IMR-90 (cell line): ENCODE data around the gene LRRC7. TPM values are rescaled to one million over a fixed set of nuclear protein-coding genes. Genes with fewer than 3 reads are reported as not detected.

Source experiments
- ATAC-seq: fragments of 200-7000 bp; cut with Tn5 transposase; 2 replicates; pipeline ENCODE4 v1.9.1; 2020; ENCODE audit warnings: low read depth, mild to moderate bottlenecking, moderate library complexity
- BruUV-seq: library from RNA; stranded (reverse); fragments of 400-500 nt; replicated peaks from 2 replicates; lab custom pipeline; 2021; lab: Mats Ljungman, UMichigan
- CTCF ChIA-PET: fragments of 300-600 bp; formaldehyde crosslinking; extraction: SDS; loops from one replicate; lab custom pipeline; 2021; ENCODE audit warnings: antibody characterized with exemption; lab: Yijun Ruan, JAX
- POLR2A ChIA-PET: fragments of 300-600 bp; sonication (Branson Sonifier 250); formaldehyde crosslinking; loops from one replicate; lab custom pipeline; 2022; ENCODE audit warnings: antibody characterized with exemption; ENCODE audit not compliant: unreplicated experiment; lab: Charles Lee
- DNase-seq: peaks from one replicate; pipeline ENCODE4 v3.0.0; 2013
- H2AFZ ChIP-seq: replicated peaks from 2 replicates; pipeline ENCODE3; 2013; ENCODE audit warnings: low read length, mild to moderate bottlenecking; ENCODE audit not compliant: poor library complexity
- H2AK5ac ChIP-seq: 2 replicates; pipeline ENCODE4 v1.6.1; 2013; ENCODE audit warnings: low read depth, low read length, inconsistent platforms
- H2AK9ac ChIP-seq: replicated peaks from 2 replicates; pipeline ENCODE3; 2013; ENCODE audit warnings: mild to moderate bottlenecking, low read depth, low read length, moderate library complexity; ENCODE audit not compliant: poor library complexity
- H2BK120ac ChIP-seq: 2 replicates; pipeline ENCODE4 v1.6.1; 2013; ENCODE audit warnings: low read depth, low read length, inconsistent platforms
- H2BK15ac ChIP-seq: 3 replicates; pipeline ENCODE4 v1.6.1; 2013; ENCODE audit warnings: low read depth, low read length, inconsistent platforms
- H2BK20ac ChIP-seq: 2 replicates; pipeline ENCODE4 v1.6.1; 2013; ENCODE audit warnings: low read depth, mild to moderate bottlenecking, inconsistent platforms, low read length, moderate library complexity
- H2BK5ac ChIP-seq: 2 replicates; pipeline ENCODE4 v1.6.1; 2013; ENCODE audit warnings: mild to moderate bottlenecking, low read depth, low read length, inconsistent platforms; ENCODE audit not compliant: poor library complexity, severe bottlenecking
- H3K14ac ChIP-seq: replicated peaks from 2 replicates; pipeline ENCODE4 v1.6.1; 2013; ENCODE audit warnings: low read depth, low read length, inconsistent platforms
- H3K18ac ChIP-seq: 2 replicates; pipeline ENCODE4 v1.6.1; 2013; ENCODE audit warnings: low read depth, low read length, control low read depth
- H3K23ac ChIP-seq: 2 replicates; pipeline ENCODE4 v1.6.1; 2013; ENCODE audit warnings: low read depth, low read length, inconsistent platforms
- H3K27ac ChIP-seq: 2 replicates; pipeline ENCODE4 v1.5.1; 2013; ENCODE audit warnings: mild to moderate bottlenecking, control low read depth, low read length; ENCODE audit not compliant: insufficient read depth
- H3K27me3 ChIP-seq: 2 replicates; pipeline ENCODE4 v1.6.1; 2013; ENCODE audit warnings: low read length; ENCODE audit not compliant: control insufficient read depth, insufficient read depth
- H3K36me3 ChIP-seq: 2 replicates; pipeline ENCODE4 v1.6.1; 2013; ENCODE audit warnings: low read length, mixed read lengths; ENCODE audit not compliant: control insufficient read depth, insufficient read depth
- H3K4ac ChIP-seq: 2 replicates; pipeline ENCODE4 v1.6.1; 2013; ENCODE audit warnings: low read depth, low read length, inconsistent platforms
- H3K4me1 ChIP-seq: 2 replicates; pipeline ENCODE4 v1.6.1; 2013; ENCODE audit warnings: low read length, mixed read lengths; ENCODE audit not compliant: control insufficient read depth, insufficient read depth
- H3K4me2 ChIP-seq: 2 replicates; pipeline ENCODE4 v1.6.1; 2013; ENCODE audit warnings: low read depth, mild to moderate bottlenecking, control low read depth, low read length, moderate library complexity
- H3K4me3 ChIP-seq: 2 replicates; pipeline ENCODE4 v1.5.1; 2013; ENCODE audit warnings: low read depth, mild to moderate bottlenecking, control low read depth, low read length, moderate library complexity; ENCODE audit not compliant: insufficient read depth
- H3K56ac ChIP-seq: 2 replicates; pipeline ENCODE4 v1.6.1; 2013; ENCODE audit warnings: low read length, inconsistent platforms; ENCODE audit not compliant: insufficient read depth; ENCODE audit errors: extremely low read depth
- H3K79me1 ChIP-seq, 2 experiments: 2 replicates each; pipeline ENCODE4 v1.6.1; 2013; ENCODE audit warnings: low read length in 2 of 2, inconsistent platforms in 1 of 2, low read depth in 1 of 2
- H3K9ac ChIP-seq: 2 replicates; pipeline ENCODE4 v1.6.1; 2013; ENCODE audit warnings: low read depth, low read length, control low read depth
- H3K9me1 ChIP-seq: 2 replicates; pipeline ENCODE4 v1.6.1; 2013; ENCODE audit warnings: low read length, inconsistent platforms; ENCODE audit not compliant: insufficient read depth
- H3K9me3 ChIP-seq: 2 replicates; pipeline ENCODE4 v1.6.1; 2013; ENCODE audit warnings: low read length; ENCODE audit not compliant: control insufficient read depth, insufficient read depth
- H4K20me1 ChIP-seq: 2 replicates; pipeline ENCODE4 v1.6.1; 2013; ENCODE audit warnings: low read length, inconsistent platforms; ENCODE audit not compliant: insufficient read depth
- H4K5ac ChIP-seq: 2 replicates; pipeline ENCODE4 v1.6.1; 2013; ENCODE audit warnings: mild to moderate bottlenecking, low read depth, low read length, control low read depth
- H4K8ac ChIP-seq, 2 experiments: 2 replicates each; pipeline ENCODE4 v1.6.1; 2013; ENCODE audit warnings: low read depth in 2 of 2, low read length in 2 of 2, control low read depth in 1 of 2, inconsistent platforms in 1 of 2
- H4K91ac ChIP-seq: 2 replicates; pipeline ENCODE4 v1.6.1; 2013; ENCODE audit warnings: low read depth, low read length, inconsistent platforms; ENCODE audit not compliant: insufficient read depth
- BHLHE40 ChIP-seq: fragments of 150-350 bp; IDR thresholded peaks from 2 replicates; pipeline ENCODE4 v1.6.1; 2016; ENCODE audit warnings: mild to moderate bottlenecking, low read depth, low read length
- CEBPB ChIP-seq: IDR thresholded peaks from 2 replicates; pipeline ENCODE4 v1.6.1; 2012; ENCODE audit warnings: low read depth, low read length, improper control_type of control experiment
- CHD1 ChIP-seq: IDR thresholded peaks from 2 replicates; pipeline ENCODE4 v1.6.1; 2012; ENCODE audit warnings: low read depth, low read length, improper control_type of control experiment
- FOS ChIP-seq: fragments of 150-350 bp; IDR thresholded peaks from 2 replicates; pipeline ENCODE4 v1.6.1; 2016; ENCODE audit warnings: low read depth, low read length
- MAFK ChIP-seq: IDR thresholded peaks from 2 replicates; pipeline ENCODE4 v1.6.1; 2012; ENCODE audit warnings: low read depth, low read length, improper control_type of control experiment
- MAZ ChIP-seq: IDR thresholded peaks from 2 replicates; pipeline ENCODE4 v1.6.1; 2012; ENCODE audit warnings: low read depth, mild to moderate bottlenecking, low read length, improper control_type of control experiment, moderate library complexity, borderline replicate concordance
- MXI1 ChIP-seq: IDR thresholded peaks from 2 replicates; pipeline ENCODE4 v1.6.1; 2012; ENCODE audit warnings: low read depth, mild to moderate bottlenecking, low read length, moderate library complexity, borderline replicate concordance
- NFE2L2 ChIP-seq: fragments of 150-350 bp; IDR thresholded peaks from 2 replicates; pipeline ENCODE4 v1.6.1; 2016; ENCODE audit warnings: low read depth, mild to moderate bottlenecking, low read length
- POLR2A ChIP-seq: IDR thresholded peaks from 2 replicates; pipeline ENCODE4 v1.6.1; 2012; ENCODE audit warnings: mild to moderate bottlenecking, low read depth, low read length
- RAD21 ChIP-seq: IDR thresholded peaks from 2 replicates; pipeline ENCODE4 v1.6.1; 2012; ENCODE audit warnings: low read length, improper control_type of control experiment
- RCOR1 ChIP-seq: IDR thresholded peaks from 2 replicates; pipeline ENCODE4 v1.6.1; 2012; ENCODE audit warnings: mild to moderate bottlenecking, low read length, improper control_type of control experiment; ENCODE audit not compliant: insufficient replicate concordance
- RFX5 ChIP-seq: IDR thresholded peaks from 2 replicates; pipeline ENCODE4 v1.8.0; 2012; ENCODE audit warnings: low read depth, mild to moderate bottlenecking, low read length, moderate library complexity
- SMC3 ChIP-seq: fragments of 150-350 bp; IDR thresholded peaks from 2 replicates; pipeline ENCODE4 v1.6.1; 2016; ENCODE audit warnings: low read depth, mild to moderate bottlenecking, antibody characterized with exemption, low read length, moderate library complexity
- WGBS, 2 experiments: methylation state at CpG; one replicate each; pipeline versions ENCODE4 v1.1.5 to v1.1.7; 2013; ENCODE audit warnings: missing lambda C conversion rate in 2 of 2; ENCODE audit not compliant: insufficient read length in 1 of 2; ENCODE audit errors: extremely low coverage in 2 of 2; 5-methylcytosine and 5-hydroxymethylcytosine counted together
- dilution Hi-C: fragments of 300-500 bp; cut with HindIII; formaldehyde crosslinking; loops from one replicate; pipeline ENCODE4 v1.14.3; 2018; ENCODE audit warnings: low sequenced_read_pairs; ENCODE audit not compliant: unreplicated experiment
- in situ Hi-C: fragments of 300-500 bp; cut with MboI; formaldehyde crosslinking; loops from 3 replicates; pipeline ENCODE4 v1.14.3; 2019; ENCODE audit warnings: low sequenced_read_pairs, inconsistent platforms, mixed read lengths
- intact Hi-C: fragments of 100-400 bp; cut with micrococcal nuclease; formaldehyde crosslinking; loops from 2 replicates; pipeline ENCODE4 v1.10.0; 2022
- polyA plus RNA-seq, 3 experiments: library from polyadenylated mRNA; depleted of rRNA; stranded (reverse); fragments of >200 nt; gene quantifications; 2 replicates each; pipeline ENCODE4 v1.2.3, GENCODE V29; 2012; ENCODE audit warnings: low replicate concordance in 1 of 3
- total RNA-seq: library from RNA; depleted of rRNA; stranded (reverse); fragments of >200 nt; gene quantifications from 2 replicates; pipeline ENCODE4 v1.2.3, GENCODE V29; 2012

Gene LRRC7
- total and polyA plus RNA-seq, 2 of the 4 experiments (the other 2 are of a cell fraction), result under 0.01 to 0.02 TPM

GRCh38 chr1:70038025-70038424, 470.3 kb downstream of the LRRC7 start:
- intact Hi-C loops (loop anchor here (10.0 kb wide), 1 partner anchor 187 kb away; the partner anchor contains the start of gene SRSF11), dilution Hi-C loops (no loop called here), in situ Hi-C loops (loop anchor here (25.0 kb wide), 1 partner anchor 99 kb away; no protein-coding TSS in a partner anchor)
- no peak overlapping the region for H2AK9ac ChIP-seq
- BruUV-seq, result no TSS peak
- no peak for ATAC-seq
- TF ChIP-seq MAZ, result no peak
- no peak for TF ChIP-seq POLR2A
- TF ChIP-seq NFE2L2, result no peak
- no peak for TF ChIP-seq RCOR1
- TF ChIP-seq CHD1, result no peak
- no peak for TF ChIP-seq BHLHE40
- TF ChIP-seq CEBPB, result no peak
- no peak for TF ChIP-seq RAD21
- TF ChIP-seq MAFK, result no peak
- TF ChIP-seq RFX5, result no peak
- TF ChIP-seq FOS, result no peak
- TF ChIP-seq MXI1, result no peak
- TF ChIP-seq SMC3, result no peak
- H3K14ac ChIP-seq, result no peak overlapping the region
- no peaks in the 10 kb centered on the region for H3K9me3 ChIP-seq
- no peak overlapping the region for H2AK5ac ChIP-seq
- DNase-seq, result no peak
- no peak overlapping the region for H3K56ac ChIP-seq
- H3K27me3 ChIP-seq, result no peaks in the 10 kb centered on the region
- CTCF ChIA-PET, result no interaction called here
- no peak overlapping the region for H2BK5ac ChIP-seq
- H3K4me3 ChIP-seq, result no peak overlapping the region
- H3K36me3 ChIP-seq, result no peaks in the 10 kb centered on the region
- no peaks in the 10 kb centered on the region for H3K79me1 ChIP-seq
- H2BK20ac ChIP-seq, result no peak overlapping the region
- H3K9ac ChIP-seq, result no peak overlapping the region
- no peaks in the 10 kb centered on the region for H3K4me1 ChIP-seq
- no peaks in the 10 kb centered on the region for H4K20me1 ChIP-seq
- H2BK120ac ChIP-seq, result no peak overlapping the region
- H4K5ac ChIP-seq, result no peak overlapping the region
- H4K91ac ChIP-seq, result no peak overlapping the region
- H3K27ac ChIP-seq, result no peak overlapping the region
- no peak overlapping the region; the same call in 1 of the 2 replicates for H3K4ac ChIP-seq
- no peak overlapping the region for H3K23ac ChIP-seq
- H4K8ac ChIP-seq, result no peak overlapping the region
- 94% methylated on average over 10 of the region's 10 CpGs; no CpG with 5 or more reads in 1 of the 2 experiments for WGBS, 2 experiments
- H2BK15ac ChIP-seq, result no peak overlapping the region
- no peak overlapping the region for H3K18ac ChIP-seq
- POLR2A ChIA-PET, result no interaction called here
- H2AFZ ChIP-seq, result peak overlapping the region; percentile 35
- no peaks in the 10 kb centered on the region for H3K9me1 ChIP-seq
- no peak overlapping the region for H3K4me2 ChIP-seq
